ENCODE results near the gene ANKRD22.

ANKRD22 gene

GRCh38 chr10:88800152-88801125, 51.2 kb downstream of the ANKRD22 start:
- DNase-seq (ENCODE audit: low read depth in 2 of 2) = no peak

DNA sequence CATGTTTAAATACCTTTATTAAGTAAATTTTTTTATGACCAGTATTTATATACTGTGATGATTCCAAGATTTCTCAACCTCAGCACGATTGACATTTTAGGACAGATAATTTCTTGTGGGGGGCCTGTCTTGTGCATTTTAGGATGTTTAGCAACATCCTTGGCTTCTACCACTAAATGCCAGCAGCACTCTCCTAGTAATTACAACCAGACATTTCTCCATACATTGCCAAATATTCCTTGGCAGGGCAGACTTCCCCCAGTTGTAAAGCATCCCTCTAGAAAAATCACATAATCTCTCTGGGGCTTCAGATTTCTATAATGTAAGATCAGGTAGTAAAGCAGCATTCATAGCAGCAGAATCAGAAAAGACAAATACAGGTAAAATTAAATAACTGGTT, 56.9 kb downstream of the ANKRD22 start:
- no peak for DNase-seq (ENCODE audit: low read depth in 2 of 2)

DNA sequence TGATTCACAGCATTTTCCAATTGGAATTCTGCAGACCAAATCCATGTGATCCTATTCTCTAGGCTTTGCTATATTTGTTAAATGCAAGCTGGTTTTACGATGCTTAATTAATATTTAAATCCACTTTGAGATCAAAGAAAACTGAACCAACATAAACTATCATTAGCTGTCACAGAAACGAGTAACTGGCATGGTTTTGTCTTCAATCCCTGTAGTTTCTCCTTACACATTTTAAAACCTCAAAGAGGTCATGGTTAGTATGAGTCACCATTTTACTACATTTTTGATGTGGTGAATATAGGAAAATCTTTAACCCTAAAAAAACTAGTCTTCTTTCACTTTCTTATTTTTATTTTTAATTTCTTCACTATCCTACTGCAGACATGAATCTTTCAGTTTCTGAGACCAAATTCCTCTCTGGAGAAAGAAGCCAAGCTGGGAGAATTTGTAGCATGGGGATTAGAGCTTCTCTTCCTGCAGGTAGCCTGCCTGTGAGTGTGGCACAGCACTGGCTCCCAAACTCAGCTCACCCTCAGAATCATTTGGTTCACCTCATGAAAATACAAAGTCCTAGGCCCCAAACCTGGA, 57.8 kb downstream of the ANKRD22 start:
- no peak for DNase-seq (ENCODE audit: low read depth in 2 of 2)

DNA sequence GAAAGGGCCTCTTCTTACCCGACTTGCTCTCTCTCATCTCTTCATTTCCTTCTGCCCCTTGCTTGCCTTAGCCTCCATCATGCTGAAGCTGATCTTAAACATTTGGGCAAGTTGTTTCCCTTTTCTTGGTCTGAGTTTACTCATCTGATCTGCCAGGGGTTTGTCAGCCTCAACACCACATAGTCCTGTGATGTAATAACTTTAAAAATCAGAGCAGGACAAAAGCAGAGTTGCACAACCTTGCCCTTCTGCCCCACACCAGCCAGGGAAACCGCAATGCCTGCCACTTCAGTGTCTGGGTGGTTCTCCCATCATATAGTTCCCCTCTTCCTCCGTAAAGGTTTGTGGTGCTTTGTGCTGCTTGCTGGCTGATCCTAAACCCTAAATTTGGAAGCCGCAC, 59.0 kb downstream of the ANKRD22 start:
- no peak for DNase-seq (ENCODE audit: low read depth in 2 of 2)

- DNase-seq (ENCODE audit: low read depth in 2 of 2) = no peak
These were observed 59.7 kb downstream of the ANKRD22 start for GRCh38 chr10:88791924-88792323.

GRCh38 chr10:88788924-88789323, 62.7 kb downstream of the ANKRD22 start:
- DNase-seq (ENCODE audit: low read depth in 2 of 2) = no peak

DNA sequence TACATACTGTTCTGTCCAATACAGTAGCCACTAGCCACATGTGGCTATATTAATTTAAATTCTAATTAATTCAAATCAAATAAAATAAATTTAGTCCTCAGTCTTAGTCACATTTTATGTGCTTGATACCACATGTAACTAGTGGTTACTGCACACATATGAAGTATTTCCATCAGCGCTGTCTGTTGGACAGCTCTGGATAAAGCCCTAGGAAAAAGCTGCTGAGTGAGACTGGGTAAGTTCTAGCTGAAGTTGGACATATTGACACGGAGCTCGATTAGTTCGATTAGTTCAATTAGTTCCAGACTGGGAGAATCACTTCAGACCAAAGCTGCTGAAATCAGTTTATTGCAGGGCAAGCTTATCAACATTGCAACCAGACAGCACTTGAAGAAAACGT, 64.2 kb downstream of the ANKRD22 start:
- DNase-seq (ENCODE audit: low read depth in 2 of 2) = no peak

GRCh38 chr10:88786032-88786770, 65.4 kb downstream of the ANKRD22 start:
- no peak for DNase-seq (ENCODE audit: low read depth in 2 of 2)

- DNase-seq (ENCODE audit: low read depth in 2 of 2) = no peak
These were observed 67.9 kb downstream of the ANKRD22 start for GRCh38 chr10:88783724-88784123.

GRCh38 chr10:88782222-88782621, 69.4 kb downstream of the ANKRD22 start:
- no peak for DNase-seq (ENCODE audit: low read depth in 2 of 2)

- DNase-seq (ENCODE audit: low read depth in 2 of 2) = no peak
These were observed 70.4 kb downstream of the ANKRD22 start for GRCh38 chr10:88781206-88781605.
